A549 (cell line): ENCODE data around the gene NANOS3. TPM values are rescaled to one million over a fixed set of nuclear protein-coding genes. Genes with fewer than 3 reads are reported as not detected.

Experiments
- ATAC-seq, 2 experiments: fragments of 200-7000 bp in 1 of 2; fragments of >200 bp in 1 of 2; cut with Nextera tagmentation in 1 of 2; cut with Tn5 transposase in 1 of 2; 3 replicates each; pipeline versions ENCODE4 v1.8.0 to v1.9.1; 2018 to 2020; ENCODE audit warnings: mild to moderate bottlenecking in 1 of 2, moderate library complexity in 1 of 2
- CTCF ChIA-PET: fragments of 300-600 bp; sonication (Branson Sonifier 250); formaldehyde crosslinking; extraction: SDS; loops from one replicate; lab custom pipeline; 2021; ENCODE audit warnings: antibody characterized with exemption, inconsistent platforms; lab: Yijun Ruan, JAX
- POLR2A ChIA-PET: fragments of 350-600 bp; formaldehyde crosslinking; extraction: SDS; loops from one replicate; lab custom pipeline; 2021; ENCODE audit warnings: antibody characterized with exemption, inconsistent platforms; lab: Yijun Ruan, JAX
- DNase-seq, 2 experiments: peaks; one replicate each; pipeline versions ENCODE4 v3.0.0 to v3.0.0-alpha.2; 2011 to 2016; ENCODE audit warnings: low read depth in 1 of 2, low spot score in 1 of 2
- FAIRE-seq: peaks from 2 replicates; lab custom pipeline; 2011; peaks lifted over from hg19 to GRCh38; lab: Jason Lieb, UNC
- H3K27ac ChIP-seq, 2 experiments: fragments of >200 bp; sonication (Bioruptor Twin); formaldehyde crosslinking; 3 replicates each; pipeline ENCODE4 v1.5.1; 2016 to 2017
- H3K4me1 ChIP-seq: fragments of >200 bp; sonication (Bioruptor Twin); formaldehyde crosslinking; 3 replicates; pipeline ENCODE4 v1.6.1; 2016
- H3K4me2 ChIP-seq: fragments of >200 bp; sonication (Bioruptor Twin); formaldehyde crosslinking; 3 replicates; pipeline ENCODE4 v1.6.1; 2016
- H3K4me3 ChIP-seq: fragments of >200 bp; sonication (Bioruptor Twin); formaldehyde crosslinking; 3 replicates; pipeline ENCODE4 v1.5.1; 2016
- H3K9me3 ChIP-seq: fragments of >200 bp; sonication (Bioruptor Twin); formaldehyde crosslinking; 3 replicates; pipeline ENCODE4 v1.6.1; 2016
- CEBPB ChIP-seq, 2 experiments: fragments of >200 bp in 1 of 2; sonication (Bioruptor Twin) in 1 of 2; formaldehyde crosslinking in 1 of 2; IDR thresholded peaks; 2 replicates each; pipeline ENCODE4 v1.6.1; 2012 to 2016
- CHD4 ChIP-seq: fragments of 200-600 bp; sonication (generic); IDR thresholded peaks from 2 replicates; pipeline ENCODE4 v1.6.1; 2016; ENCODE audit warnings: antibody characterized with exemption, mild to moderate bottlenecking, borderline replicate concordance
- EHF ChIP-seq: fragments of 250-450 bp; sonication (Bioruptor Pico); IDR thresholded peaks from 2 replicates; pipeline ENCODE4 v1.5.0; 2020; ENCODE audit warnings: mild to moderate bottlenecking
- EP300 ChIP-seq, 2 experiments: fragments of >200 bp; sonication (Bioruptor Twin); formaldehyde crosslinking; IDR thresholded peaks; 2 replicates in 1 of 2; 3 replicates in 1 of 2; pipeline ENCODE4 v1.6.1; 2016 to 2017
- ESRRA ChIP-seq: fragments of 150-350 bp; IDR thresholded peaks from 2 replicates; pipeline ENCODE4 v1.6.1; 2014; ENCODE audit warnings: mild to moderate bottlenecking, low read length, borderline replicate concordance
- FOSB ChIP-seq: fragments of 250-450 bp; sonication (Bioruptor Pico); IDR thresholded peaks from 2 replicates; pipeline ENCODE4 v1.5.0; 2020; ENCODE audit warnings: mild to moderate bottlenecking, moderate library complexity
- FOXS1 ChIP-seq: fragments of 250-450 bp; sonication (Bioruptor Pico); IDR thresholded peaks from 2 replicates; pipeline ENCODE4 v1.5.0; 2020; ENCODE audit warnings: mild to moderate bottlenecking, moderate library complexity
- HDAC2 ChIP-seq: fragments of 200-600 bp; sonication (generic); IDR thresholded peaks from 2 replicates; pipeline ENCODE4 v1.6.1; 2016
- HOXA7 ChIP-seq: fragments of 250-450 bp; sonication (Bioruptor Pico); IDR thresholded peaks from 2 replicates; pipeline ENCODE4 v1.5.0; 2020; ENCODE audit warnings: mild to moderate bottlenecking, moderate library complexity
- HOXB5 ChIP-seq: fragments of 250-450 bp; sonication (Bioruptor Pico); IDR thresholded peaks from 2 replicates; pipeline ENCODE4 v1.5.0; 2020; ENCODE audit warnings: mild to moderate bottlenecking, moderate library complexity
- KDM5A ChIP-seq: fragments of 200-600 bp; sonication (generic); IDR thresholded peaks from 2 replicates; pipeline ENCODE4 v1.6.1; 2016; ENCODE audit warnings: antibody characterized with exemption, mild to moderate bottlenecking
- MAFK ChIP-seq: fragments of 450-650 bp; IDR thresholded peaks from 2 replicates; pipeline ENCODE4 v1.6.1; 2014; ENCODE audit not compliant: partially characterized antibody
- POLR2A ChIP-seq: IDR thresholded peaks from 2 replicates; pipeline ENCODE4 v1.6.1; 2012; ENCODE audit warnings: mild to moderate bottlenecking, low read length
- POLR2AphosphoS2 ChIP-seq: conservative IDR thresholded peaks from 2 replicates; pipeline ENCODE4 v1.6.1; 2012; ENCODE audit warnings: low read length, improper control_type of control experiment, inconsistent platforms
- RAD21 ChIP-seq, 2 experiments: fragments of >200 bp in 1 of 2; sonication (Bioruptor Twin) in 1 of 2; formaldehyde crosslinking in 1 of 2; IDR thresholded peaks in 1 of 2; conservative IDR thresholded peaks in 1 of 2; 2 replicates in 1 of 2; 3 replicates in 1 of 2; pipeline ENCODE4 v1.6.1; 2012 to 2018; ENCODE audit warnings: inconsistent platforms in 1 of 2
- RFX5 ChIP-seq: fragments of 450-650 bp; IDR thresholded peaks from 2 replicates; pipeline ENCODE4 v1.7.1; 2014; ENCODE audit warnings: antibody characterized with exemption, mild to moderate bottlenecking, moderate library complexity
- SMC3 ChIP-seq: fragments of >200 bp; sonication (Bioruptor Twin); formaldehyde crosslinking; IDR thresholded peaks from 3 replicates; pipeline ENCODE4 v1.6.1; 2018; ENCODE audit warnings: inconsistent platforms
- SREBF2 ChIP-seq: fragments of 450-650 bp; IDR thresholded peaks from 2 replicates; pipeline ENCODE4 v1.6.1; 2014; ENCODE audit warnings: mild to moderate bottlenecking, moderate library complexity
- WGBS: methylation state at CpG from one replicate; pipeline ENCODE4 v1.1.6; 2017; ENCODE audit errors: missing lambda C conversion rate; 5-methylcytosine and 5-hydroxymethylcytosine counted together
- polyA plus RNA-seq, 4 experiments: library from polyadenylated mRNA; depleted of rRNA in 3 of 4; stranded (reverse); fragments of >200 nt; fragmentation: RNase III in 1 of 4; extraction: RNeasy Plus Mini Kit Qiagen cat#74134 plus additional on column Dnase treatment in 1 of 4; gene quantifications; 2 replicates in 3 of 4; 3 replicates in 1 of 4; pipeline ENCODE4 v1.2.3, GENCODE V29; 2011 to 2017
- TF ChIP-seq, protein P1 (sequence below): fragments of >200 bp; sonication (Bioruptor Twin); formaldehyde crosslinking; IDR thresholded peaks from 2 replicates; pipeline ENCODE4 v1.6.1; 2016
- TF ChIP-seq, protein P2 (sequence below): fragments of >200 bp; sonication (Bioruptor Twin); formaldehyde crosslinking; IDR thresholded peaks from 3 replicates; pipeline ENCODE4 v1.6.1; 2016
- TF ChIP-seq, protein P3 (sequence below): IDR thresholded peaks from 2 replicates; pipeline ENCODE4 v1.6.1; 2012
- TF ChIP-seq, protein P4 (sequence below): fragments of 200-600 bp; sonication (generic); IDR thresholded peaks from 2 replicates; pipeline ENCODE4 v1.6.1; 2016; ENCODE audit warnings: antibody characterized with exemption, mild to moderate bottlenecking, moderate library complexity

The NANOS3 gene
- polyA plus RNA-seq, 2 of the 4 experiments (the other 2 are of a cell fraction) = 0.31 to 1.2 TPM

DNA sequence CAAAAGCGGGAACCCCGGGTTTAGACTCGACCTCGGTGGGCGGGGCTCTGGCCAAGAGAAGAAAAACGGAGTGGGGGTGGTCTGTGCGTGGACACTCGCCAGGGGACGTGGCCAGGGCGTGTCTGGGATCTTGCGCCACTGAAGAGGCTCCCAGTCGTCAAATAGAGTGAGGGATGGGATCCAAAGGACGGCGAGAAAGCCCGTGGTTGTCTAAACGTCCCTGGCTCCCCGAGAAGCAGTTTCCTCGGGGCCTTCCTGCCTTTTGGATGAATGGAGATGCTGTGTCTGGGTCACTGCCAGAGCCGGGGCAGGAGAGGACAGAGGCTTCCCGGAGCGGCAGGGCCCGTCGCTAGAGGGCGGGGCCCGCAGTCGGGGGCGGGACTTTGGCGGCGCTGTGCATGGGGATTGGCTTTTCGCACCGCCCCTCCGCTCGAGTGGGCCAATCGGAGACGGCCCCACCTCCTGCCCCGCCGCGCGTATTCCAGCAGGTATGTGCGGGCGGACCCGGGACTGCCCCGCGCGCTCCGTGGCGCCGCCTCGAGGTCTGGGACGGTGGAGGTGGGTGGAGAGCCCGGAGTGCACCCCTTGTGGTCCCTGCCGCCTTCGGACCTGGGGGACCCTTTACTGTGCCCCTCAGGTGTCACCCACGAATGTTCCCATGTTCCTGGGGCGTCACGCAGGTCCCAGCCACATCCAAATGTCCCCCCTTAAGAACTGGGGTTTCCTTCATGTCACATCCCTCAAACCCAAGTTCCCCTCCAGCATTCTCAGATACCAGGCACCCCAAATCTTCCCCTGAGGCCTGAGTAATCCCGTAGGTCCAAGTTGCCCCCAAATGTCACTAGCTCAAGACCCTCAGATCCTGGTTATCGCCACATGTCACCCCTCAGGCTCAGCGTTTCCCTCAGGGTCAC is 43.3 kb upstream of the NANOS3 start (continued):
- TF ChIP-seq RAD21 (conservative IDR thresholded peaks at IDR 0.05 in 1 of 2, IDR thresholded peaks at IDR 0.05 in 1 of 2) (peak; percentile 20 to 31; a peak in 2 of 5 replicates), EHF (peak; percentile 87), RFX5 (no peak), POLR2A (no peak), MAFK (no peak), ESRRA (no peak), EP300 (IDR thresholded peaks at IDR 0.05) (no peak), SREBF2 (no peak), FOSB (CRISPR knock-in tag) (peak; percentile 98), HDAC2 (no peak), KDM5A (no peak), HOXB5 (peak; percentile 78), HOXA7 (CRISPR knock-in tag) (peak; percentile 99), FOXS1 (no peak), SMC3 (no peak; the same call in 2 of the 3 replicates), CEBPB (IDR thresholded peaks at IDR 0.05) (peak in 1 of 2 experiments; percentile 79; a peak in 2 of 4 replicates)
- TF ChIP-seq, protein P1, sequence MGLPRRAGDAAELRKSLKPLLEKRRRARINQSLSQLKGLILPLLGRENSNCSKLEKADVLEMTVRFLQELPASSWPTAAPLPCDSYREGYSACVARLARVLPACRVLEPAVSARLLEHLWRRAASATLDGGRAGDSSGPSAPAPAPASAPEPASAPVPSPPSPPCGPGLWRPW = no peak
- TF ChIP-seq, protein P2, sequence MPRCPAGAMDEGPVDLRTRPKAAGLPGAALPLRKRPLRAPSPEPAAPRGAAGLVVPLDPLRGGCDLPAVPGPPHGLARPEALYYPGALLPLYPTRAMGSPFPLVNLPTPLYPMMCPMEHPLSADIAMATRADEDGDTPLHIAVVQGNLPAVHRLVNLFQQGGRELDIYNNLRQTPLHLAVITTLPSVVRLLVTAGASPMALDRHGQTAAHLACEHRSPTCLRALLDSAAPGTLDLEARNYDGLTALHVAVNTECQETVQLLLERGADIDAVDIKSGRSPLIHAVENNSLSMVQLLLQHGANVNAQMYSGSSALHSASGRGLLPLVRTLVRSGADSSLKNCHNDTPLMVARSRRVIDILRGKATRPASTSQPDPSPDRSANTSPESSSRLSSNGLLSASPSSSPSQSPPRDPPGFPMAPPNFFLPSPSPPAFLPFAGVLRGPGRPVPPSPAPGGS = no peak; the same call in 2 of the 3 replicates

DNA sequence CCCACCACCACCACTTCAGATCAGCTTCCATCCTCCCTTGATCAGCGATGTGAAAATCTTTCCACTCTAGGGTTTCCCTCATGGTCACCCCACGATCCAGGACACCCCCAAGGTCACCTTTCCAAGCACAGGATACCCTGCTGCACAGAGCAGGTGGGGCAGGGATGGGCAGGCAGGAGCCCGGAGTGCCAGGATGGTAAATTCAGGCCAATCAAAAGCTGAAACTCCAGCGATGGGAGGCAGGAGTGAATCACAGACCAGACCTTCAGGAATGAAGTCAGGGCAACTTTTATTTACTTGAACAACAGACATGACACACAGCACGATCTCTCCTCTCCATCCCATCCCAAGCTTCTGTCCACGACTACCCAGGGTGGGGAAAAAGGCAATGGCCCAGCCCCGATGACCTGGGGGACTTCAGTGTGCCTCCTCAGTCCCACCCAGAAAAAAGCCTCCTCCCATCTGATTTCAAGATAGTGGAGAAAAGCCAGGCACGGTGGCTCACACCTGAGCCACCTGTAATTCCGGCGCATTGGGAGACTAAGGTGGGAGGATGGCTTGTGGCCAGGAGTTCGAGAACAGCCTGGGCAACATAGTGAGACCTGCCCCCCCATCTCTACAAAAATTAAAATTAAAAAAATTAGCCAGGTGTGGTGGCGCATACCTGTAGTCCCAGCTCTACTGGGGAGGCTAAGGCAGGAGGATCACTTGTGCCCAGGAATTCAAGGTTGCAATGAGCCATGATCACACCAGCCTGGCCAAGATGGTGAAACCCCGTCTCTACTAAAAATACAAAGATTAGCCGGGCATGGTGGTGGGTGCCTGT is 42.5 kb upstream of the NANOS3 start:
- ChIA-PET CTCF (interaction anchor here (0.5 to 10.7 kb wide), 6 partner anchors 22 to 50 kb away, joined by 3 to 271 read pairs (median 4); no protein-coding TSS in a partner anchor), POLR2A (interaction anchor here (0.6 to 3.6 kb wide), 8 partner anchors 10 to 39 kb away, joined by 3 to 37 read pairs (median 5); partner anchors contain the start of gene ZSWIM4)
- no peaks in the 10 kb centered on the region for H3K9me3 ChIP-seq
- peak overlapping the region; percentile 100 for H3K4me2 ChIP-seq
- TF ChIP-seq, protein P3, sequence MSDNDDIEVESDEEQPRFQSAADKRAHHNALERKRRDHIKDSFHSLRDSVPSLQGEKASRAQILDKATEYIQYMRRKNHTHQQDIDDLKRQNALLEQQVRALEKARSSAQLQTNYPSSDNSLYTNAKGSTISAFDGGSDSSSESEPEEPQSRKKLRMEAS = peak; percentile 28; the same call in 1 of the 2 replicates
- TF ChIP-seq POLR2AphosphoS2 = 0 out of 2 replicates have a peak, but pooled peaks have one; percentile 36
- peak; percentile 86; the same call in 1 of the 2 replicates for TF ChIP-seq HOXA7 (CRISPR knock-in tag)
- TF ChIP-seq CHD4 = no peak
- TF ChIP-seq, protein P4, sequence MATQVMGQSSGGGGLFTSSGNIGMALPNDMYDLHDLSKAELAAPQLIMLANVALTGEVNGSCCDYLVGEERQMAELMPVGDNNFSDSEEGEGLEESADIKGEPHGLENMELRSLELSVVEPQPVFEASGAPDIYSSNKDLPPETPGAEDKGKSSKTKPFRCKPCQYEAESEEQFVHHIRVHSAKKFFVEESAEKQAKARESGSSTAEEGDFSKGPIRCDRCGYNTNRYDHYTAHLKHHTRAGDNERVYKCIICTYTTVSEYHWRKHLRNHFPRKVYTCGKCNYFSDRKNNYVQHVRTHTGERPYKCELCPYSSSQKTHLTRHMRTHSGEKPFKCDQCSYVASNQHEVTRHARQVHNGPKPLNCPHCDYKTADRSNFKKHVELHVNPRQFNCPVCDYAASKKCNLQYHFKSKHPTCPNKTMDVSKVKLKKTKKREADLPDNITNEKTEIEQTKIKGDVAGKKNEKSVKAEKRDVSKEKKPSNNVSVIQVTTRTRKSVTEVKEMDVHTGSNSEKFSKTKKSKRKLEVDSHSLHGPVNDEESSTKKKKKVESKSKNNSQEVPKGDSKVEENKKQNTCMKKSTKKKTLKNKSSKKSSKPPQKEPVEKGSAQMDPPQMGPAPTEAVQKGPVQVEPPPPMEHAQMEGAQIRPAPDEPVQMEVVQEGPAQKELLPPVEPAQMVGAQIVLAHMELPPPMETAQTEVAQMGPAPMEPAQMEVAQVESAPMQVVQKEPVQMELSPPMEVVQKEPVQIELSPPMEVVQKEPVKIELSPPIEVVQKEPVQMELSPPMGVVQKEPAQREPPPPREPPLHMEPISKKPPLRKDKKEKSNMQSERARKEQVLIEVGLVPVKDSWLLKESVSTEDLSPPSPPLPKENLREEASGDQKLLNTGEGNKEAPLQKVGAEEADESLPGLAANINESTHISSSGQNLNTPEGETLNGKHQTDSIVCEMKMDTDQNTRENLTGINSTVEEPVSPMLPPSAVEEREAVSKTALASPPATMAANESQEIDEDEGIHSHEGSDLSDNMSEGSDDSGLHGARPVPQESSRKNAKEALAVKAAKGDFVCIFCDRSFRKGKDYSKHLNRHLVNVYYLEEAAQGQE = no peak
- TF ChIP-seq ESRRA = peak; percentile 72; the same call in 1 of the 2 replicates
- H3K4me1 ChIP-seq = peaks cover 58% of the 10 kb centered on the region
- peak; percentile 5 to 21 for ATAC-seq
- peak; percentile 55 to 87 for DNase-seq
- FAIRE-seq = no peak
- 0 out of 3 replicates have a peak overlapping the region, but pooled peaks have one; percentile 6 for H3K4me3 ChIP-seq
- WGBS = 16% methylated on average over 11 of the region's 14 CpGs
- peak overlapping the region; percentile 100 for H3K27ac ChIP-seq
